Fibroblast of lung (primary cell): ENCODE data around the gene KIF4A. TPM values are rescaled to one million over a fixed set of nuclear protein-coding genes. Genes with fewer than 3 reads are reported as not detected.

Source experiments
- DNase-seq, 2 donors: peaks; one replicate each; pipeline versions ENCODE4 v3.0.0 to v3.0.0-alpha.2; 2010; ENCODE audit warnings: low read depth in 2 of 2
- H2AFZ ChIP-seq: 2 replicates; pipeline ENCODE4 v1.5.1; 2012; ENCODE audit warnings: low read length, control low read depth, inconsistent platforms
- H3K27ac ChIP-seq: 2 replicates; pipeline ENCODE4 v1.5.1; 2011; ENCODE audit warnings: low read length, control low read depth; ENCODE audit not compliant: insufficient read depth
- H3K27me3 ChIP-seq: 2 replicates; pipeline ENCODE4 v1.5.1; 2011; ENCODE audit warnings: mild to moderate bottlenecking, low read length; ENCODE audit not compliant: control insufficient read depth, insufficient read depth
- H3K36me3 ChIP-seq: 2 replicates; pipeline ENCODE4 v1.5.1; 2011; ENCODE audit warnings: low read length; ENCODE audit not compliant: control insufficient read depth, insufficient read depth
- H3K4me1 ChIP-seq: 2 replicates; pipeline ENCODE4 v1.5.1; 2011; ENCODE audit warnings: low read length; ENCODE audit not compliant: control insufficient read depth, insufficient read depth; ENCODE audit errors: extremely low read depth
- H3K4me2 ChIP-seq: 2 replicates; pipeline ENCODE4 v1.5.1; 2011; ENCODE audit warnings: low read length, control low read depth; ENCODE audit not compliant: insufficient read depth; ENCODE audit errors: extremely low read depth
- H3K4me3 ChIP-seq, 4 experiments: fragments of 200-600 bp in 1 of 4; sonication (generic) in 1 of 4; replicated peaks in 1 of 4; 2 replicates each; pipeline ENCODE4 v1.5.1; 2011 to 2016; ENCODE audit warnings: low read length in 4 of 4, low read depth in 3 of 4, mild to moderate bottlenecking in 3 of 4, control low read depth in 2 of 4, inconsistent platforms in 1 of 4, mixed read lengths in 1 of 4; ENCODE audit not compliant: insufficient read depth in 1 of 4; ENCODE audit errors: control extremely low read depth in 1 of 4
- H3K79me2 ChIP-seq: 2 replicates; pipeline ENCODE4 v1.5.1; 2012; ENCODE audit warnings: mild to moderate bottlenecking, low read length, inconsistent platforms; ENCODE audit not compliant: control insufficient read depth, insufficient read depth
- H3K9ac ChIP-seq: 2 replicates; pipeline ENCODE4 v1.5.1; 2011; ENCODE audit warnings: mild to moderate bottlenecking, low read length, control low read depth; ENCODE audit not compliant: insufficient read depth
- H3K9me3 ChIP-seq: 2 replicates; pipeline ENCODE4 v1.5.1; 2012; ENCODE audit warnings: low read depth, low read length; ENCODE audit not compliant: control insufficient read depth, insufficient read depth
- H4K20me1 ChIP-seq: 2 replicates; pipeline ENCODE4 v1.5.1; 2011; ENCODE audit warnings: low read length; ENCODE audit not compliant: control insufficient read depth, insufficient read depth; ENCODE audit errors: extremely low read depth
- CTCF ChIP-seq, 2 donors: IDR thresholded peaks in 1 of 2; conservative IDR thresholded peaks in 1 of 2; 1 replicate in 1 of 2; 2 replicates in 1 of 2; pipeline ENCODE4 v1.5.1; 2011 to 2012; ENCODE audit warnings: low read length in 2 of 2, control low read depth in 1 of 2, inconsistent platforms in 1 of 2, low read depth in 1 of 2, mild to moderate bottlenecking in 1 of 2
- EZH2 ChIP-seq: IDR thresholded peaks from 2 replicates; pipeline ENCODE4 v1.5.1; 2012; ENCODE audit warnings: low read length, control low read depth, mild to moderate bottlenecking; ENCODE audit errors: missing control alignments
- polyA plus RNA-seq, 2 donors: library from polyadenylated mRNA; depleted of rRNA in 1 of 2; stranded (reverse) in 1 of 2; unstranded in 1 of 2; fragments of >200 nt; gene quantifications; 2 replicates each; pipeline ENCODE4 v1.2.1, GENCODE V29; 2011 to 2012; ENCODE audit warnings: missing spikeins in 1 of 2
- total RNA-seq: library from RNA; depleted of rRNA; stranded (reverse); fragments of >200 nt; gene quantifications from 2 replicates; pipeline ENCODE4 v1.2.1, GENCODE V29; 2014

The KIF4A gene
- total and polyA plus RNA-seq, 2 donors (not counting 1 experiment from before 2014, with no cell fraction given): 5.6 to 7.1 TPM

GRCh38 chrX:70255452-70255851 lies 34.5 kb upstream of the KIF4A start:
- H4K20me1 ChIP-seq: no peaks in the 10 kb centered on the region
- no peaks in the 10 kb centered on the region for H3K79me2 ChIP-seq
- DNase-seq: peak in 1 of 2 donors; percentile 2
- H3K9ac ChIP-seq: no peak overlapping the region
- H3K36me3 ChIP-seq: no peaks in the 10 kb centered on the region
- no peak overlapping the region for H2AFZ ChIP-seq
- no peaks in the 10 kb centered on the region for H3K4me1 ChIP-seq
- no peaks in the 10 kb centered on the region for H3K9me3 ChIP-seq
- TF ChIP-seq CTCF (conservative IDR thresholded peaks at IDR 0.05 in 1 of 2, IDR thresholded peaks at IDR 0.05 in 1 of 2; ENCODE audit: low read depth in 1 of 2, low read length in 2 of 2): no peak
- TF ChIP-seq EZH2: no peak
- no peak overlapping the region for H3K4me3 ChIP-seq
- no peak overlapping the region for H3K4me2 ChIP-seq
- no peak overlapping the region for H3K27ac ChIP-seq
- no peaks in the 10 kb centered on the region for H3K27me3 ChIP-seq

- Histone ChIP-seq H3K4me1 (no peaks in the 10 kb centered on the region), H3K4me3 (no peak overlapping the region), H4K20me1 (no peaks in the 10 kb centered on the region), H3K36me3 (no peaks in the 10 kb centered on the region), H3K79me2 (no peaks in the 10 kb centered on the region), H3K27ac (no peak overlapping the region), H2AFZ (no peak overlapping the region), H3K27me3 (no peaks in the 10 kb centered on the region), H3K9ac (no peak overlapping the region), H3K9me3 (no peaks in the 10 kb centered on the region), H3K4me2 (no peak overlapping the region)
- TF ChIP-seq CTCF (conservative IDR thresholded peaks at IDR 0.05 in 1 of 2, IDR thresholded peaks at IDR 0.05 in 1 of 2; ENCODE audit: low read depth in 1 of 2, low read length in 2 of 2) (no peak), EZH2 (no peak)
- DNase-seq: no peak
Measured at GRCh38 chrX:70257423-70258288, 32.2 kb upstream of the KIF4A start.

GRCh38 chrX:70260104-70260503 lies 29.8 kb upstream of the KIF4A start, which contains the start of gene P2RY4:
Gene P2RY4, minus strand, starts transcription at chrX:70260204. Its CDS starts 580 bp downstream, at chrX:70259624.
- Histone ChIP-seq H3K27ac (no peak within 1 kb of the TSS), H3K4me1 (no peaks in the 10 kb centered on the region), H2AFZ (no peak within 1 kb of the TSS), H3K9me3 (no peaks in the 10 kb centered on the region), H3K9ac (no peak within 1 kb of the TSS), H3K27me3 (no peaks in the 10 kb centered on the region), H3K79me2 (no peaks in the 10 kb centered on the region), H4K20me1 (no peaks in the 10 kb centered on the region), H3K36me3 (no peaks in the 10 kb centered on the region), H3K4me3 (no peak within 1 kb of the TSS), H3K4me2 (no peak within 1 kb of the TSS)
- TF ChIP-seq EZH2 (no peak), CTCF (conservative IDR thresholded peaks at IDR 0.05 in 1 of 2, IDR thresholded peaks at IDR 0.05 in 1 of 2; ENCODE audit: low read depth in 1 of 2, low read length in 2 of 2) (no peak)
- no peak for DNase-seq
